Panc1 (cell line): ENCODE results near the gene POSTN. TPM values are rescaled to one million over a fixed set of nuclear protein-coding genes. Genes with fewer than 3 reads are reported as not detected.
"Not testable (repeated sequence)": the region's sequence is repeated elsewhere in the genome, so short reads cannot be mapped to it uniquely, and the experiment has no call there.

Experiments
- ATAC-seq: fragments of 200-7000 bp; cut with Tn5 transposase; 2 replicates; pipeline ENCODE4 v1.9.1; 2020; ENCODE audit warnings: mild to moderate bottlenecking, moderate library complexity
- BruUV-seq: library from RNA; stranded (reverse); fragments of 400-500 nt; replicated peaks from 2 replicates; lab custom pipeline; 2021; lab: Mats Ljungman, UMichigan
- CTCF ChIA-PET: fragments of 300-600 bp; sonication (Branson Sonifier 250); formaldehyde crosslinking; loops from one replicate; lab custom pipeline; 2022; ENCODE audit warnings: antibody characterized with exemption; lab: Charles Lee
- POLR2A ChIA-PET: fragments of 300-600 bp; sonication (Branson Sonifier 250); formaldehyde crosslinking; loops from one replicate; lab custom pipeline; 2022; ENCODE audit warnings: antibody characterized with exemption; lab: Charles Lee
- DNase-seq: peaks from one replicate; pipeline ENCODE4 v3.0.0-alpha.2; 2010; ENCODE audit warnings: low read depth, low spot score
- H3K27ac ChIP-seq: 2 replicates; pipeline ENCODE4 v1.5.1; 2011; ENCODE audit warnings: mild to moderate bottlenecking, low read length, inconsistent platforms
- H3K27me3 ChIP-seq: fragments of 200-500 bp; sonication (Bioruptor generic); 2 replicates; pipeline ENCODE4 v1.6.0; 2014; ENCODE audit warnings: low read length, inconsistent platforms; ENCODE audit not compliant: control insufficient read depth, insufficient read depth
- H3K36me3 ChIP-seq: fragments of 200-500 bp; sonication (Bioruptor generic); 2 replicates; pipeline ENCODE4 v1.5.1; 2014; ENCODE audit warnings: inconsistent platforms, mild to moderate bottlenecking, low read length, moderate library complexity; ENCODE audit not compliant: control insufficient read depth, insufficient read depth
- H3K4me1 ChIP-seq: 2 replicates; pipeline ENCODE4 v1.5.1; 2011; ENCODE audit warnings: inconsistent platforms, mild to moderate bottlenecking, low read length, moderate library complexity; ENCODE audit not compliant: control insufficient read depth, insufficient read depth
- H3K4me3 ChIP-seq, 2 experiments: 2 replicates each; pipeline ENCODE4 v1.5.1; 2011 to 2012; ENCODE audit warnings: low read depth in 2 of 2, low read length in 2 of 2, mild to moderate bottlenecking in 2 of 2, inconsistent platforms in 1 of 2, moderate library complexity in 1 of 2
- H3K9me3 ChIP-seq: fragments of 200-500 bp; sonication (Bioruptor generic); 2 replicates; pipeline ENCODE4 v1.5.1; 2014; ENCODE audit warnings: low read depth, mild to moderate bottlenecking, inconsistent platforms, low read length, moderate library complexity; ENCODE audit not compliant: control insufficient read depth, insufficient read depth
- POLR2AphosphoS5 ChIP-seq: IDR thresholded peaks from 2 replicates; pipeline ENCODE4 v1.6.1; 2012; ENCODE audit warnings: mild to moderate bottlenecking, low read depth, low read length, moderate library complexity
- SIN3A ChIP-seq: IDR thresholded peaks from 2 replicates; pipeline ENCODE4 v1.6.1; 2012; ENCODE audit warnings: low read depth, mild to moderate bottlenecking, low read length, moderate library complexity, borderline replicate concordance; ENCODE audit not compliant: insufficient read depth
- TCF7L2 ChIP-seq: IDR thresholded peaks from 2 replicates; pipeline ENCODE4 v1.6.1; 2011; ENCODE audit warnings: mild to moderate bottlenecking, low read depth, low read length, inconsistent platforms
- in situ Hi-C: cut with HindIII; loops from 2 replicates; pipeline ENCODE4 v1.10.0; 2016; ENCODE audit warnings: low sequenced_read_pairs, low pct_unique_long_range_greater_than_20kb
- intact Hi-C: fragments of 100-400 bp; cut with micrococcal nuclease; formaldehyde crosslinking; loops from one replicate; pipeline ENCODE4 v1.10.0; 2022; ENCODE audit not compliant: unreplicated experiment
- total RNA-seq: library from RNA; stranded (reverse); gene quantifications from one replicate; pipeline ENCODE4 v1.2.1, GENCODE V29; 2021; ENCODE audit not compliant: unreplicated experiment
- TF ChIP-seq, protein P1 (sequence below): fragments of 450-650 bp; IDR thresholded peaks from 2 replicates; pipeline ENCODE4 v1.5.1; 2017; ENCODE audit warnings: mild to moderate bottlenecking
- TF ChIP-seq, protein P2 (sequence below), 2 experiments: IDR thresholded peaks; 2 replicates each; pipeline ENCODE4 v1.6.1; 2011 to 2012; ENCODE audit warnings: low read depth in 2 of 2, control low read depth in 1 of 2, low read length in 1 of 2, mild to moderate bottlenecking in 1 of 2, moderate library complexity in 1 of 2; ENCODE audit not compliant: insufficient read depth in 1 of 2

Gene POSTN
- total RNA-seq, 1 experiment from 2014 or later: 0.08 TPM

GRCh38 chr13:37595162-37595561 is 3.4 kb downstream of the POSTN start:
- no peaks in the 10 kb centered on the region for H3K36me3 ChIP-seq
- ATAC-seq (no peak), DNase-seq (no peak)
- in situ Hi-C loops (no loop called here), intact Hi-C loops (no loop called here)
- BruUV-seq: no TSS peak
- POLR2A ChIA-PET: no interaction called here
- H3K9me3 ChIP-seq: no peaks in the 10 kb centered on the region
- H3K4me3 ChIP-seq: no peak overlapping the region
- TF ChIP-seq, protein P1, sequence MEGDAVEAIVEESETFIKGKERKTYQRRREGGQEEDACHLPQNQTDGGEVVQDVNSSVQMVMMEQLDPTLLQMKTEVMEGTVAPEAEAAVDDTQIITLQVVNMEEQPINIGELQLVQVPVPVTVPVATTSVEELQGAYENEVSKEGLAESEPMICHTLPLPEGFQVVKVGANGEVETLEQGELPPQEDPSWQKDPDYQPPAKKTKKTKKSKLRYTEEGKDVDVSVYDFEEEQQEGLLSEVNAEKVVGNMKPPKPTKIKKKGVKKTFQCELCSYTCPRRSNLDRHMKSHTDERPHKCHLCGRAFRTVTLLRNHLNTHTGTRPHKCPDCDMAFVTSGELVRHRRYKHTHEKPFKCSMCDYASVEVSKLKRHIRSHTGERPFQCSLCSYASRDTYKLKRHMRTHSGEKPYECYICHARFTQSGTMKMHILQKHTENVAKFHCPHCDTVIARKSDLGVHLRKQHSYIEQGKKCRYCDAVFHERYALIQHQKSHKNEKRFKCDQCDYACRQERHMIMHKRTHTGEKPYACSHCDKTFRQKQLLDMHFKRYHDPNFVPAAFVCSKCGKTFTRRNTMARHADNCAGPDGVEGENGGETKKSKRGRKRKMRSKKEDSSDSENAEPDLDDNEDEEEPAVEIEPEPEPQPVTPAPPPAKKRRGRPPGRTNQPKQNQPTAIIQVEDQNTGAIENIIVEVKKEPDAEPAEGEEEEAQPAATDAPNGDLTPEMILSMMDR: no peak
- TF ChIP-seq POLR2AphosphoS5 (no peak), TCF7L2 (no peak), SIN3A (no peak)
- TF ChIP-seq, protein P2, sequence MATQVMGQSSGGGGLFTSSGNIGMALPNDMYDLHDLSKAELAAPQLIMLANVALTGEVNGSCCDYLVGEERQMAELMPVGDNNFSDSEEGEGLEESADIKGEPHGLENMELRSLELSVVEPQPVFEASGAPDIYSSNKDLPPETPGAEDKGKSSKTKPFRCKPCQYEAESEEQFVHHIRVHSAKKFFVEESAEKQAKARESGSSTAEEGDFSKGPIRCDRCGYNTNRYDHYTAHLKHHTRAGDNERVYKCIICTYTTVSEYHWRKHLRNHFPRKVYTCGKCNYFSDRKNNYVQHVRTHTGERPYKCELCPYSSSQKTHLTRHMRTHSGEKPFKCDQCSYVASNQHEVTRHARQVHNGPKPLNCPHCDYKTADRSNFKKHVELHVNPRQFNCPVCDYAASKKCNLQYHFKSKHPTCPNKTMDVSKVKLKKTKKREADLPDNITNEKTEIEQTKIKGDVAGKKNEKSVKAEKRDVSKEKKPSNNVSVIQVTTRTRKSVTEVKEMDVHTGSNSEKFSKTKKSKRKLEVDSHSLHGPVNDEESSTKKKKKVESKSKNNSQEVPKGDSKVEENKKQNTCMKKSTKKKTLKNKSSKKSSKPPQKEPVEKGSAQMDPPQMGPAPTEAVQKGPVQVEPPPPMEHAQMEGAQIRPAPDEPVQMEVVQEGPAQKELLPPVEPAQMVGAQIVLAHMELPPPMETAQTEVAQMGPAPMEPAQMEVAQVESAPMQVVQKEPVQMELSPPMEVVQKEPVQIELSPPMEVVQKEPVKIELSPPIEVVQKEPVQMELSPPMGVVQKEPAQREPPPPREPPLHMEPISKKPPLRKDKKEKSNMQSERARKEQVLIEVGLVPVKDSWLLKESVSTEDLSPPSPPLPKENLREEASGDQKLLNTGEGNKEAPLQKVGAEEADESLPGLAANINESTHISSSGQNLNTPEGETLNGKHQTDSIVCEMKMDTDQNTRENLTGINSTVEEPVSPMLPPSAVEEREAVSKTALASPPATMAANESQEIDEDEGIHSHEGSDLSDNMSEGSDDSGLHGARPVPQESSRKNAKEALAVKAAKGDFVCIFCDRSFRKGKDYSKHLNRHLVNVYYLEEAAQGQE (IDR thresholded peaks at IDR 0.05; ENCODE audit: insufficient read depth in 1 of 2, low read depth in 2 of 2, low read length in 1 of 2): no peak
- no peaks in the 10 kb centered on the region for H3K27me3 ChIP-seq
- CTCF ChIA-PET: no interaction called here
- no peak overlapping the region for H3K27ac ChIP-seq
- H3K4me1 ChIP-seq: no peaks in the 10 kb centered on the region

- TF ChIP-seq SIN3A: no peak
- TF ChIP-seq, protein P2 (IDR thresholded peaks at IDR 0.05; ENCODE audit: insufficient read depth in 1 of 2, low read depth in 2 of 2, low read length in 1 of 2): no peak
- TF ChIP-seq TCF7L2: no peak
- TF ChIP-seq POLR2AphosphoS5: no peak
- TF ChIP-seq, protein P1: no peak
- H3K9me3 ChIP-seq: no peaks in the 10 kb centered on the region
- BruUV-seq: no TSS peak
- ChIA-PET POLR2A (no interaction called here), CTCF (no interaction called here)
- DNase-seq (no peak), ATAC-seq (no peak)
- H3K4me1 ChIP-seq: no peaks in the 10 kb centered on the region
- H3K27ac ChIP-seq: no peak overlapping the region
- H3K27me3 ChIP-seq: no peaks in the 10 kb centered on the region
- no peak overlapping the region for H3K4me3 ChIP-seq
- intact Hi-C loops (no loop called here), in situ Hi-C loops (no loop called here)
- H3K36me3 ChIP-seq: no peaks in the 10 kb centered on the region
These were observed 4.0 kb downstream of the POSTN start for GRCh38 chr13:37594550-37594949.

DNA sequence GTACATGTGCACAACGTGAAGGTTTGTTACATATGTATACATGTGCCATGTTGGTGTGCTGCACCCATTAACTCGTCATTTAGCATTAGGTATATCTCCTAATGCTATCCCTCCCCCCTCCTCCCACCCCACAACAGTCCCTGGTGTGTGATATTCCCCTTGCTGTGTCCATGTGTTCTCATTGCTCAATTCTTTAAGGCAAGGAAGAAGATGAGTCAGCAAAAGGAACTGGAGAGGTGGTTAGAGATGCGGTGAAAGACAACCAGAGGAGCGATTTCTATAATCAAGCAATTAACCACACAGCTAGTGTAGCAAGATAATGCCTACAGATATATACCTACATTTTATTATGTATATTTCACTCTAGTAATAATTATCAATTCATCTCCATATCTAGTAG is 9.2 kb downstream of the POSTN start:
- intact Hi-C loops, H3K27ac ChIP-seq, H3K9me3 ChIP-seq, H3K27me3 ChIP-seq, BruUV-seq, H3K4me3 ChIP-seq, POLR2A ChIA-PET, H3K4me1 ChIP-seq, CTCF ChIA-PET, ATAC-seq, DNase-seq, in situ Hi-C loops, H3K36me3 ChIP-seq: not testable (repeated sequence)
